H9 (cell line): ENCODE measurements around the gene DES. TPM values are rescaled to one million over a fixed set of nuclear protein-coding genes. Genes with fewer than 3 reads are reported as not detected.

Source experiments
- DNase-seq: peaks from one replicate; pipeline ENCODE4 v3.0.0-alpha.2; 2017
- H2AFZ ChIP-seq: one replicate; pipeline ENCODE4 v1.6.1; 2013; ENCODE audit warnings: mild to moderate bottlenecking, low read length, control low read depth, moderate library complexity
- H2AK5ac ChIP-seq: 2 replicates; pipeline ENCODE4 v1.6.1; 2013; ENCODE audit warnings: low read length, control low read depth, mixed read lengths; ENCODE audit not compliant: insufficient read length
- H2BK120ac ChIP-seq: one replicate; pipeline ENCODE4 v1.6.1; 2013; ENCODE audit warnings: low read depth, mild to moderate bottlenecking, low read length, control low read depth, inconsistent platforms; ENCODE audit not compliant: poor library complexity, severe bottlenecking
- H2BK12ac ChIP-seq: 2 replicates; pipeline ENCODE4 v1.6.1; 2013; ENCODE audit warnings: low read length, control low read depth, mixed read lengths, low read depth; ENCODE audit not compliant: insufficient read length
- H2BK15ac ChIP-seq: 2 replicates; pipeline ENCODE4 v1.6.1; 2013; ENCODE audit warnings: low read depth, low read length, control low read depth
- H2BK20ac ChIP-seq: one replicate; pipeline ENCODE4 v1.6.1; 2013; ENCODE audit warnings: low read depth, mild to moderate bottlenecking, low read length, control low read depth, inconsistent platforms; ENCODE audit not compliant: poor library complexity, severe bottlenecking
- H2BK5ac ChIP-seq: 2 replicates; pipeline ENCODE4 v1.6.1; 2013; ENCODE audit warnings: low read length, control low read depth, mixed read lengths; ENCODE audit not compliant: insufficient read length
- H3K14ac ChIP-seq: 2 replicates; pipeline ENCODE4 v1.6.1; 2013; ENCODE audit warnings: low read length, control low read depth; ENCODE audit not compliant: insufficient read depth
- H3K18ac ChIP-seq: 2 replicates; pipeline ENCODE4 v1.6.1; 2013; ENCODE audit warnings: low read depth, mild to moderate bottlenecking, mixed read lengths, low read length, control low read depth; ENCODE audit not compliant: insufficient read length
- H3K23ac ChIP-seq: 2 replicates; pipeline ENCODE4 v1.6.1; 2013; ENCODE audit warnings: low read length, control low read depth, mixed read lengths, low read depth; ENCODE audit not compliant: insufficient read length
- H3K23me2 ChIP-seq: 2 replicates; pipeline ENCODE4 v1.6.1; 2013; ENCODE audit warnings: low read depth, mild to moderate bottlenecking, mixed read lengths, low read length, control low read depth; ENCODE audit not compliant: insufficient read length, poor library complexity, severe bottlenecking
- H3K27ac ChIP-seq: 2 replicates; pipeline ENCODE4 v1.5.1; 2013; ENCODE audit warnings: low read length, control low read depth, mixed read lengths, low read depth; ENCODE audit not compliant: insufficient read length
- H3K27me3 ChIP-seq: 2 replicates; pipeline ENCODE4 v1.6.1; 2013; ENCODE audit warnings: low read length, control low read depth, inconsistent platforms; ENCODE audit not compliant: insufficient read depth
- H3K4ac ChIP-seq: 2 replicates; pipeline ENCODE4 v1.6.1; 2013; ENCODE audit warnings: low read depth, mild to moderate bottlenecking, control low read depth, inconsistent platforms, low read length, moderate library complexity
- H3K4me1 ChIP-seq: 2 replicates; pipeline ENCODE4 v1.6.1; 2013; ENCODE audit warnings: low read length, control low read depth, inconsistent platforms; ENCODE audit not compliant: insufficient read depth
- H3K4me2 ChIP-seq: 2 replicates; pipeline ENCODE4 v1.6.1; 2013; ENCODE audit warnings: low read length, control low read depth, mixed read lengths; ENCODE audit not compliant: insufficient read length, insufficient read depth
- H3K56ac ChIP-seq: 2 replicates; pipeline ENCODE4 v1.6.1; 2013; ENCODE audit warnings: low read depth, mild to moderate bottlenecking, mixed read lengths, low read length, control low read depth; ENCODE audit not compliant: insufficient read length
- H3K79me1 ChIP-seq: 2 replicates; pipeline ENCODE4 v1.6.1; 2013; ENCODE audit warnings: low read depth, mild to moderate bottlenecking, moderate library complexity, low read length, control low read depth, inconsistent platforms; ENCODE audit not compliant: insufficient read depth, poor library complexity, severe bottlenecking
- H3K79me2 ChIP-seq: 2 replicates; pipeline ENCODE4 v1.6.1; 2013; ENCODE audit warnings: low read length, control low read depth, inconsistent platforms; ENCODE audit not compliant: insufficient read depth
- H3K9ac ChIP-seq: 2 replicates; pipeline ENCODE4 v1.6.1; 2013; ENCODE audit warnings: low read length, control low read depth, mixed read lengths; ENCODE audit not compliant: insufficient read length; ENCODE audit errors: extremely low read depth
- H3K9me3 ChIP-seq: one replicate; pipeline ENCODE4 v1.6.1; 2013; ENCODE audit warnings: low read depth, low read length, inconsistent platforms; ENCODE audit not compliant: control insufficient read depth
- H3T11ph ChIP-seq: one replicate; pipeline ENCODE4 v1.6.1; 2013; ENCODE audit warnings: mild to moderate bottlenecking, low read length, control low read depth, inconsistent platforms
- H4K20me1 ChIP-seq: one replicate; pipeline ENCODE4 v1.6.1; 2013; ENCODE audit not compliant: control insufficient read depth, insufficient read length, insufficient read depth
- H4K5ac ChIP-seq: 2 replicates; pipeline ENCODE4 v1.6.1; 2013; ENCODE audit warnings: low read depth, mild to moderate bottlenecking, mixed read lengths, low read length, control low read depth; ENCODE audit not compliant: insufficient read length
- H4K8ac ChIP-seq: replicated peaks from 2 replicates; pipeline ENCODE4 v1.6.1; 2013; ENCODE audit warnings: low read length, control low read depth, mixed read lengths, low read depth; ENCODE audit not compliant: insufficient read length
- H4K91ac ChIP-seq: 2 replicates; pipeline ENCODE4 v1.6.1; 2013; ENCODE audit warnings: low read depth, mild to moderate bottlenecking, moderate library complexity, mixed read lengths, low read length, control low read depth; ENCODE audit not compliant: insufficient read length
- H3K27ac Mint-ChIP-seq, 3 experiments: 2 replicates in 2 of 3; 3 replicates in 1 of 3; pipeline ENCODE4 v1.8.0; 2020 to 2021; ENCODE audit warnings: mixed read lengths in 3 of 3, mild to moderate bottlenecking in 1 of 3, moderate library complexity in 1 of 3
- H3K27me3 Mint-ChIP-seq: 2 replicates; pipeline ENCODE4 v1.8.0; 2021; ENCODE audit warnings: low read depth, mild to moderate bottlenecking, moderate library complexity, mixed read lengths
- H3K36me3 Mint-ChIP-seq, 3 experiments: 2 replicates in 2 of 3; 3 replicates in 1 of 3; pipeline ENCODE4 v1.8.0; 2020 to 2021; ENCODE audit warnings: low read depth in 3 of 3, mixed read lengths in 3 of 3; ENCODE audit not compliant: insufficient read depth in 1 of 3
- H3K4me1 Mint-ChIP-seq, 2 experiments: 2 replicates each; pipeline ENCODE4 v1.8.0; 2020; ENCODE audit warnings: mixed read lengths in 2 of 2
- H3K4me3 Mint-ChIP-seq, 2 experiments: 2 replicates in 1 of 2; 3 replicates in 1 of 2; pipeline ENCODE4 v1.8.0; 2020 to 2021; ENCODE audit warnings: mild to moderate bottlenecking in 2 of 2, mixed read lengths in 2 of 2, moderate library complexity in 1 of 2
- H3K9me3 Mint-ChIP-seq, 2 experiments: 2 replicates in 1 of 2; 3 replicates in 1 of 2; pipeline ENCODE4 v1.8.0; 2020; ENCODE audit warnings: mild to moderate bottlenecking in 2 of 2, mixed read lengths in 2 of 2, moderate library complexity in 1 of 2
- WGBS: extraction: QIAGEN DNeasy Blood & Tissue Kit; methylation state at CpG from one replicate; pipeline ENCODE4 v1.1.7; 2013; ENCODE audit warnings: missing lambda C conversion rate, low lambda C conversion rate, mixed read lengths; ENCODE audit not compliant: insufficient read length; ENCODE audit errors: extremely low coverage; 5-methylcytosine and 5-hydroxymethylcytosine counted together
- total RNA-seq: library from RNA; stranded (reverse); gene quantifications from 2 replicates; pipeline ENCODE4 v1.2.1, GENCODE V29; 2021
- TF ChIP-seq, protein P1 (sequence below): fragments of 200-600 bp; sonication (generic); conservative IDR thresholded peaks from 3 replicates; pipeline ENCODE4 v1.8.0; 2021; ENCODE audit warnings: antibody characterized with exemption, mild to moderate bottlenecking

The DES gene
- total RNA-seq, 1 experiment from 2014 or later, result 4.6 TPM

DNA sequence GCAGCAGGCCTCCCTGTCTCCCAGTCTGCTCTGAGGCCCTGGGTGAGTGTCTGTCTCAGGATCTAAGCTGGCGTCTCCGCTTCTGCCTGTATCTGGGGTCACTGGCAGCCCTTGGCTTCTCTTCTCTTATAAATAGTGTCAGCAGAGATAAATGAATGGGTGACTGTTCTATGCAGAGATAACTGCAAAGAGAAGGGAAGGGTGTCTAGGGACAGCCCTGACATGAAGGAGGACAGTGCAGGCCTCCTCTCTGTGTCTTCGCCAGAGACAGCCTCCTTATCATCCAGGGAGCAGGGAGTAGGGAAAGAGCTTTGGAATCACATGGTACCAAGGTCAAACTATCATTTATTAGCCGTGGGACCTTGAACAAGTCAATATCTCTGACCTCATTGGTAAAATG is 52.3 kb downstream of the DES start:
- Histone ChIP-seq H3K27me3 (no peaks in the 10 kb centered on the region), H4K5ac (no peak overlapping the region), H3K14ac (no peak overlapping the region), H2BK20ac (no peak overlapping the region), H2BK12ac (no peak overlapping the region), H2AK5ac (no peak overlapping the region), H3K9ac (no peak overlapping the region), H4K20me1 (no peaks in the 10 kb centered on the region), H2BK5ac (no peak overlapping the region), H3K79me1 (no peaks in the 10 kb centered on the region), H3K4me1 (no peaks in the 10 kb centered on the region), H3T11ph (no peak overlapping the region), H2AFZ (no peak overlapping the region), H3K56ac (no peak overlapping the region), H3K23ac (no peak overlapping the region), H4K91ac (no peak overlapping the region), H3K23me2 (no peaks in the 10 kb centered on the region), H3K9me3 (no peaks in the 10 kb centered on the region), H2BK15ac (no peak overlapping the region), H3K79me2 (no peaks in the 10 kb centered on the region), H3K18ac (no peak overlapping the region), H3K4me2 (no peak overlapping the region), H2BK120ac (no peak overlapping the region), H3K27ac (no peak overlapping the region), H3K4ac (no peak overlapping the region), H4K8ac (no peak overlapping the region)
- Mint-ChIP-seq H3K4me1 (peaks cover 3% of the 10 kb centered on the region in 2 experiments), H3K4me3 (no peak overlapping the region; a peak in 1 of 5 replicates), H3K27ac (no peak overlapping the region), H3K36me3 (peaks cover 0 to 12% (median 0%) of the 10 kb centered on the region in 3 experiments; a peak in 3 of 7 replicates), H3K27me3 (peaks cover 5% of the 10 kb centered on the region; the same call in 1 of the 2 replicates), H3K9me3 (no peaks in the 10 kb centered on the region; a peak in 1 of 5 replicates)
- TF ChIP-seq, protein P1, sequence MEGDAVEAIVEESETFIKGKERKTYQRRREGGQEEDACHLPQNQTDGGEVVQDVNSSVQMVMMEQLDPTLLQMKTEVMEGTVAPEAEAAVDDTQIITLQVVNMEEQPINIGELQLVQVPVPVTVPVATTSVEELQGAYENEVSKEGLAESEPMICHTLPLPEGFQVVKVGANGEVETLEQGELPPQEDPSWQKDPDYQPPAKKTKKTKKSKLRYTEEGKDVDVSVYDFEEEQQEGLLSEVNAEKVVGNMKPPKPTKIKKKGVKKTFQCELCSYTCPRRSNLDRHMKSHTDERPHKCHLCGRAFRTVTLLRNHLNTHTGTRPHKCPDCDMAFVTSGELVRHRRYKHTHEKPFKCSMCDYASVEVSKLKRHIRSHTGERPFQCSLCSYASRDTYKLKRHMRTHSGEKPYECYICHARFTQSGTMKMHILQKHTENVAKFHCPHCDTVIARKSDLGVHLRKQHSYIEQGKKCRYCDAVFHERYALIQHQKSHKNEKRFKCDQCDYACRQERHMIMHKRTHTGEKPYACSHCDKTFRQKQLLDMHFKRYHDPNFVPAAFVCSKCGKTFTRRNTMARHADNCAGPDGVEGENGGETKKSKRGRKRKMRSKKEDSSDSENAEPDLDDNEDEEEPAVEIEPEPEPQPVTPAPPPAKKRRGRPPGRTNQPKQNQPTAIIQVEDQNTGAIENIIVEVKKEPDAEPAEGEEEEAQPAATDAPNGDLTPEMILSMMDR, result no peak
- DNase-seq, result no peak
- WGBS, result no CpG with 5 or more reads among the region's 4 CpGs
